GM19455 (cell line): ENCODE results near the gene TGFB3.

Experiments used
- ATAC-seq: cut with Tn5 transposase; IDR thresholded peaks from one replicate; pipeline ENCODE4 v1.9.1; 2021; ENCODE audit not compliant: unreplicated experiment

TGFB3 gene

GRCh38 chr14:75909630-75910029 is 72.2 kb downstream of the TGFB3 start:
- no peak for ATAC-seq
